ENCODE data around the gene HSD17B14. TPM values are rescaled to one million over a fixed set of nuclear protein-coding genes. Genes with fewer than 3 reads are reported as not detected.

HSD17B14 gene
- total RNA-seq, 6 donors from 2014 or later, result 13.8 to 65.0 (median 28.5) TPM

GRCh38 chr19:48826606-48827020 is 9.7 kb downstream of the HSD17B14 start:
- TF ChIP-seq EP300 (IDR thresholded peaks at IDR 0.05) (no peak), POLR2A (IDR thresholded peaks at IDR 0.05) (no peak), CTCF (IDR thresholded peaks at IDR 0.05) (peak in 4 of 6 experiments; percentile 23 to 50 (median 45)), POLR2AphosphoS5 (IDR thresholded peaks at IDR 0.05) (no peak)
- DNase-seq (peak; percentile 18 to 90), ATAC-seq (ENCODE audit: low FRiP score in 2 of 2) (peak in 1 of 2 donors; percentile 84)
- Histone ChIP-seq H3K4me1 (peaks cover 0 to 5% (median 0%) of the 10 kb centered on the region in 4 donors), H3K27ac (no peak overlapping the region), H3K4me3 (no peak overlapping the region), H3K9me3 (no peaks in the 10 kb centered on the region), H3K27me3 (no peaks in the 10 kb centered on the region), H3K36me3 (peaks cover 0 to 6% (median 0%) of the 10 kb centered on the region in 4 donors)
- 60 to 73% methylated on average over 8 of the region's 8 CpGs for WGBS, 2 donors

- no peaks in the 10 kb centered on the region for H3K27me3 ChIP-seq
- no peak overlapping the region for H3K27ac ChIP-seq
- no peak for DNase-seq
- WGBS, 2 donors, result 95% methylated on average over 2 of the region's 2 CpGs
- H3K4me1 ChIP-seq, result peaks cover 6 to 27% (median 15%) of the 10 kb centered on the region in 4 donors
- H3K4me3 ChIP-seq, result no peak overlapping the region
- TF ChIP-seq POLR2A (IDR thresholded peaks at IDR 0.05) (no peak), CTCF (IDR thresholded peaks at IDR 0.05) (no peak), EP300 (IDR thresholded peaks at IDR 0.05) (no peak), POLR2AphosphoS5 (IDR thresholded peaks at IDR 0.05) (no peak)
- no peaks in the 10 kb centered on the region for H3K9me3 ChIP-seq
- ATAC-seq (ENCODE audit: low FRiP score in 2 of 2), result no peak
- H3K36me3 ChIP-seq, result no peaks in the 10 kb centered on the region
Observed at GRCh38 chr19:48822514-48822913, 13.8 kb downstream of the HSD17B14 start.

GRCh38 chr19:48821633-48822032 is 14.7 kb downstream of the HSD17B14 start:
- no peak for DNase-seq
- Histone ChIP-seq H3K9me3 (no peaks in the 10 kb centered on the region), H3K4me3 (no peak overlapping the region), H3K27me3 (no peaks in the 10 kb centered on the region), H3K27ac (no peak overlapping the region), H3K36me3 (no peaks in the 10 kb centered on the region), H3K4me1 (peaks cover 6 to 33% (median 17%) of the 10 kb centered on the region in 4 donors)
- TF ChIP-seq POLR2AphosphoS5 (IDR thresholded peaks at IDR 0.05), result no peak
- no peak for TF ChIP-seq CTCF (IDR thresholded peaks at IDR 0.05)
- no peak for TF ChIP-seq POLR2A (IDR thresholded peaks at IDR 0.05)
- no peak for TF ChIP-seq EP300 (IDR thresholded peaks at IDR 0.05)
- WGBS, 2 donors, result 76 to 84% methylated on average over 5 of the region's 5 CpGs
- ATAC-seq (ENCODE audit: low FRiP score in 2 of 2), result no peak

DNA sequence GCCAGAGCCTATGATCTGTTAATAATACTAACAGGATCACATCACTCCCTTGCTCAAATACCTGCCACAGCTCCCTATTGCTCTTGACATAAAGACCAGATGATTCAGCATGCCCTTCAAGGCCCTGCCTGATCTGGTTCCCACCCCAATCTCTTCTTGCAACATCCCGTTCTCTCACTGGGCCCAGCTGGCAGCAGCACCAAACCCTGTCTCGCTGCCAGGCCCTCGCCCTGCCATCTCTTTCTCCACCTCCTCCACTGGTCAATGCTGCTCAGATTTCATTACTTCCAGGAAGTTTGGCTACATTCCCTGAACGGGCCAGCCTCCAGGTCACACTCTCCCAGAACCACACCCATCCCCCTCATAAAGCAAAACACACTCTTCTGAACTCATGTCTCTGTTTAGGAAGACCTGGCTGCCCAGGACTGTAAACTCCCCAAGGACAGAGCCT is 16.9 kb downstream of the HSD17B14 start:
- TF ChIP-seq CTCF (IDR thresholded peaks at IDR 0.05) (no peak), POLR2AphosphoS5 (IDR thresholded peaks at IDR 0.05) (peak; percentile 84), POLR2A (IDR thresholded peaks at IDR 0.05) (peak in 1 of 4 donors; percentile 6), EP300 (IDR thresholded peaks at IDR 0.05) (peak in 2 of 4 donors; percentile 16 to 86)
- WGBS, 2 donors, result 13 to 29% methylated on average over 4 of the region's 4 CpGs
- H3K4me1 ChIP-seq, result peaks cover 6 to 33% (median 20%) of the 10 kb centered on the region in 4 donors
- peak overlapping the region; percentile 71 to 84 (median 76) for H3K27ac ChIP-seq
- H3K36me3 ChIP-seq, result no peaks in the 10 kb centered on the region
- H3K27me3 ChIP-seq, result no peaks in the 10 kb centered on the region
- no peaks in the 10 kb centered on the region for H3K9me3 ChIP-seq
- H3K4me3 ChIP-seq, result no peak overlapping the region
- ATAC-seq (ENCODE audit: low FRiP score in 2 of 2), result peak; percentile 88 to 90
- DNase-seq, result peak; percentile 90 to 95

Data from upper lobe of left lung (tissue), 6 donors.